Ishikawa (cell line): ENCODE data around the gene MYH16.

Source experiments
- CEBPB ChIP-seq: IDR thresholded peaks from 2 replicates; pipeline ENCODE4 v1.6.1; 2012
- CREB1 ChIP-seq: IDR thresholded peaks from 2 replicates; pipeline ENCODE4 v1.6.1; 2012; ENCODE audit warnings: low read depth
- EGR1 ChIP-seq: IDR thresholded peaks from 2 replicates; pipeline ENCODE4 v1.6.1; 2012
- EP300 ChIP-seq: IDR thresholded peaks from 2 replicates; pipeline ENCODE4 v1.6.1; 2012; ENCODE audit warnings: borderline replicate concordance
- FOXM1 ChIP-seq: IDR thresholded peaks from 2 replicates; pipeline ENCODE4 v1.6.1; 2012; ENCODE audit warnings: low read depth, borderline replicate concordance
- NFIC ChIP-seq: IDR thresholded peaks from 2 replicates; pipeline ENCODE4 v1.6.1; 2012
- RAD21 ChIP-seq: IDR thresholded peaks from 2 replicates; pipeline ENCODE4 v1.6.1; 2012; ENCODE audit warnings: low read depth
- REST ChIP-seq: IDR thresholded peaks from 2 replicates; pipeline ENCODE4 v1.6.1; 2012; ENCODE audit warnings: low read depth, mild to moderate bottlenecking
- TAF1 ChIP-seq: IDR thresholded peaks from 2 replicates; pipeline ENCODE4 v1.6.1; 2012; ENCODE audit warnings: low read depth, mild to moderate bottlenecking
- TCF12 ChIP-seq: IDR thresholded peaks from 2 replicates; pipeline ENCODE4 v1.6.1; 2012; ENCODE audit warnings: low read depth
- TEAD4 ChIP-seq: IDR thresholded peaks from 2 replicates; pipeline ENCODE4 v1.6.1; 2012
- YY1 ChIP-seq: IDR thresholded peaks from 2 replicates; pipeline ENCODE4 v1.6.1; 2012; ENCODE audit warnings: low read depth
- ZBTB7A ChIP-seq: IDR thresholded peaks from 2 replicates; pipeline ENCODE4 v1.6.1; 2012; ENCODE audit warnings: low read depth
- TF ChIP-seq, protein P1 (sequence below): IDR thresholded peaks from 2 replicates; pipeline ENCODE4 v1.6.1; 2012
- TF ChIP-seq, protein P2 (sequence below): IDR thresholded peaks from 2 replicates; pipeline ENCODE4 v1.6.1; 2012

The MYH16 gene

DNA sequence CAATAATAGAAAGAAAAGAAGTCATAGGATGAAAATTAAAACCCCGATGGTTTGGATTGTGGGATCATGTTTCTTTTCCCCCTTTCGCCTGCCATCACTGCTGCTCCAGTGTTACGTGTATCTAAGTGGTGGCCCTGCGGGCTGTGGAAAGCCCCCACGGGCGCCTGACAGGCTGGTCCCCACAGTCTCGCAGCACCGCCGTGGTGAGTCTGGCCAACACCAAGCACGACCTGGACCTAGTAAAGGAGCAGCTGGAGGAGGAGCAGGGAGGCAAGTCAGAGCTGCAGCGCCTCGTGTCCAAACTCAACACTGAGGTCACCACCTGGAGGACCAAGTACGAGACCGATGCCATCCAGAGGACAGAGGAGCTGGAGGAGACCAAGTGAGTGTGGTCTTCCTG, 19.5 kb downstream of the MYH16 start:
- TF ChIP-seq ZBTB7A (no peak), CEBPB (no peak), YY1 (no peak), CREB1 (no peak), NFIC (no peak), EGR1 (no peak), TCF12 (no peak), REST (no peak), TAF1 (no peak), RAD21 (no peak), TEAD4 (no peak), FOXM1 (no peak), EP300 (no peak)
- TF ChIP-seq, protein P1, sequence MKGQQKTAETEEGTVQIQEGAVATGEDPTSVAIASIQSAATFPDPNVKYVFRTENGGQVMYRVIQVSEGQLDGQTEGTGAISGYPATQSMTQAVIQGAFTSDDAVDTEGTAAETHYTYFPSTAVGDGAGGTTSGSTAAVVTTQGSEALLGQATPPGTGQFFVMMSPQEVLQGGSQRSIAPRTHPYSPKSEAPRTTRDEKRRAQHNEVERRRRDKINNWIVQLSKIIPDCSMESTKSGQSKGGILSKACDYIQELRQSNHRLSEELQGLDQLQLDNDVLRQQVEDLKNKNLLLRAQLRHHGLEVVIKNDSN: no peak
- TF ChIP-seq, protein P2, sequence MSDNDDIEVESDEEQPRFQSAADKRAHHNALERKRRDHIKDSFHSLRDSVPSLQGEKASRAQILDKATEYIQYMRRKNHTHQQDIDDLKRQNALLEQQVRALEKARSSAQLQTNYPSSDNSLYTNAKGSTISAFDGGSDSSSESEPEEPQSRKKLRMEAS: no peak

- TF ChIP-seq REST (no peak), YY1 (no peak), EP300 (no peak), NFIC (no peak), ZBTB7A (no peak), TCF12 (no peak), TAF1 (no peak), TEAD4 (no peak), EGR1 (no peak), RAD21 (no peak), FOXM1 (no peak), CREB1 (no peak), CEBPB (no peak)
- TF ChIP-seq, protein P1: no peak
- TF ChIP-seq, protein P2: no peak
Observed at GRCh38 chr7:99293167-99293566, 20.5 kb downstream of the MYH16 start.

- TF ChIP-seq CREB1: no peak
- TF ChIP-seq EP300: no peak
- TF ChIP-seq, protein P1: no peak
- TF ChIP-seq TAF1: no peak
- no peak for TF ChIP-seq FOXM1
- TF ChIP-seq YY1: no peak
- no peak for TF ChIP-seq REST
- no peak for TF ChIP-seq ZBTB7A
- no peak for TF ChIP-seq CEBPB
- no peak for TF ChIP-seq TCF12
- no peak for TF ChIP-seq EGR1
- TF ChIP-seq TEAD4: no peak
- no peak for TF ChIP-seq RAD21
- TF ChIP-seq, protein P2: no peak
Observed at GRCh38 chr7:99293650-99294049, 21.0 kb downstream of the MYH16 start.

DNA sequence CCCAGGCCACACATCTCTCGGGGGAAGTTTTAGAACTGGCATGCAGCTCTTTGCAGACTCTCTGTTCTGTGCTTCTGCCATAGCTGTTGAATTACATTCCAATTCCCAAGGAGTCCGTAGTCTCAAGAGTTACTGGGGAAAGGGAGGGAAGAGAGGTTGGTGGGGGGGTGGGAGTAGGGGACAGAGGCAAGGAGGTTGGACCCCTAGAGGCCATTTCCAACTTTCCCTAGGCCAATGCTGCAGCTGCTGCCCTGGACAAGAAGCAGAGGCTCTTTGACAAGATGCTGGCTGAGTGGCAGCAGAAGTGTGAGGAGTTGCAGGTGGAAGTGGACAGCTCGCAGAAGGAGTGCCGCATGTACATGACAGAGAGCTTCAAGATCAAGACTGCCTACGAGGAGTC, 23.8 kb downstream of the MYH16 start:
- no peak for TF ChIP-seq YY1
- no peak for TF ChIP-seq TCF12
- no peak for TF ChIP-seq NFIC
- TF ChIP-seq REST: no peak
- no peak for TF ChIP-seq ZBTB7A
- no peak for TF ChIP-seq TAF1
- TF ChIP-seq RAD21: no peak
